HepG2 (cell line): ENCODE measurements around the gene NIPAL3. TPM values are rescaled to one million over a fixed set of nuclear protein-coding genes. Genes with fewer than 3 reads are reported as not detected.

Experiments
- ATAC-seq: fragments of 200-7000 bp; cut with Tn5 transposase; 3 replicates; pipeline ENCODE4 v1.9.1; 2020; ENCODE audit warnings: mild to moderate bottlenecking, moderate library complexity
- BruUV-seq: library from RNA; stranded (reverse); fragments of 400-500 nt; replicated peaks from 2 replicates; lab custom pipeline; 2021; lab: Mats Ljungman, UMichigan
- CTCF ChIA-PET: fragments of 300-600 bp; formaldehyde crosslinking; extraction: SDS; loops from one replicate; lab custom pipeline; 2021; ENCODE audit warnings: low total read pairs, inconsistent platforms, low intra/inter-chr PET ratio; lab: Yijun Ruan, JAX
- POLR2A ChIA-PET: fragments of 350-600 bp; sonication (Branson Sonifier 250); formaldehyde crosslinking; loops from one replicate; lab custom pipeline; 2020; ENCODE audit warnings: antibody characterized with exemption, inconsistent platforms; lab: Yijun Ruan, JAX
- DNase-seq: peaks from one replicate; pipeline ENCODE4 v3.0.0-alpha.2; 2015; ENCODE audit warnings: low spot score
- FAIRE-seq: peaks from 3 replicates; lab custom pipeline; 2011; peaks lifted over from hg19 to GRCh38; lab: Jason Lieb, UNC
- H2AFZ ChIP-seq: one replicate; pipeline ENCODE4 v1.6.1; 2011; ENCODE audit warnings: low read length, inconsistent platforms
- H3K27ac ChIP-seq: fragments of 300-600 bp; 3 replicates; pipeline ENCODE4 v1.8.0; 2011; ENCODE audit warnings: mixed run types, mild to moderate bottlenecking, mixed read lengths, low read length, inconsistent platforms; ENCODE audit not compliant: insufficient read depth; ENCODE audit errors: extremely low read length
- H3K27me3 ChIP-seq, 2 experiments: fragments of 200-600 bp in 1 of 2; 2 replicates in 1 of 2; 3 replicates in 1 of 2; pipeline versions ENCODE4 v1.6.0 to v1.8.0; 2011; ENCODE audit warnings: low read length in 2 of 2, mild to moderate bottlenecking in 2 of 2, moderate library complexity in 2 of 2, inconsistent platforms in 1 of 2; ENCODE audit not compliant: insufficient read depth in 2 of 2, control insufficient read depth in 1 of 2
- H3K36me3 ChIP-seq, 2 experiments: fragments of 200-600 bp in 1 of 2; replicated peaks in 1 of 2; 2 replicates in 1 of 2; 3 replicates in 1 of 2; pipeline versions ENCODE4 v1.5.1 to v1.8.0; 2011; ENCODE audit warnings: low read length in 2 of 2, inconsistent platforms in 1 of 2; ENCODE audit not compliant: insufficient read depth in 2 of 2, control insufficient read depth in 1 of 2
- H3K4me1 ChIP-seq: 2 replicates; pipeline ENCODE4 v1.5.1; 2012; ENCODE audit warnings: low read length, inconsistent platforms; ENCODE audit not compliant: insufficient read depth
- H3K4me2 ChIP-seq: 2 replicates; pipeline ENCODE4 v1.6.0; 2011; ENCODE audit warnings: low read depth, low read length, inconsistent platforms
- H3K4me3 ChIP-seq, 3 experiments: fragments of 200-600 bp in 1 of 3; sonication (generic), shearing (Covaris generic) in 1 of 3; replicated peaks in 1 of 3; 2 replicates each; pipeline ENCODE4 v1.5.1; 2011 to 2016; ENCODE audit warnings: low read length in 3 of 3, inconsistent platforms in 2 of 3, low read depth in 2 of 3, mild to moderate bottlenecking in 2 of 3, control low read depth in 1 of 3, mixed read lengths in 1 of 3; ENCODE audit not compliant: insufficient read depth in 1 of 3
- H3K79me2 ChIP-seq: one replicate; pipeline ENCODE4 v1.6.1; 2011; ENCODE audit warnings: low read length, inconsistent platforms; ENCODE audit not compliant: insufficient read depth
- H3K9ac ChIP-seq: 2 replicates; pipeline ENCODE4 v1.6.0; 2011; ENCODE audit warnings: mild to moderate bottlenecking, low read depth, low read length, inconsistent platforms; ENCODE audit not compliant: insufficient read depth
- H3K9me3 ChIP-seq: 2 replicates; pipeline ENCODE4 v1.5.1; 2012; ENCODE audit warnings: mild to moderate bottlenecking, low read length
- H4K20me1 ChIP-seq: 2 replicates; pipeline ENCODE4 v1.6.0; 2011; ENCODE audit warnings: inconsistent platforms, mild to moderate bottlenecking, low read length, moderate library complexity; ENCODE audit not compliant: insufficient read depth
- DR1 ChIP-seq: sonication (generic); formaldehyde crosslinking; IDR thresholded peaks from 2 replicates; pipeline ENCODE4 v1.8.0; 2021; ENCODE audit warnings: mild to moderate bottlenecking, missing genetic modification reagents, inconsistent platforms
- RFXANK ChIP-seq: IDR thresholded peaks from 2 replicates; pipeline ENCODE4 v1.6.1; 2016
- TEAD2 ChIP-seq: sonication (generic); formaldehyde crosslinking; IDR thresholded peaks from 2 replicates; pipeline ENCODE4 v1.9.0; 2021; ENCODE audit warnings: missing genetic modification reagents
- TGIF2 ChIP-seq: IDR thresholded peaks from 2 replicates; pipeline ENCODE4 v1.6.1; 2016; ENCODE audit warnings: control low read depth, missing compliant biosample characterization
- WIZ ChIP-seq: sonication (generic); formaldehyde crosslinking; IDR thresholded peaks from 2 replicates; pipeline ENCODE4 v1.5.1; 2020; ENCODE audit warnings: mild to moderate bottlenecking, missing genetic modification reagents
- ZNF12 ChIP-seq: sonication (generic); formaldehyde crosslinking; IDR thresholded peaks from 2 replicates; pipeline ENCODE4 v1.5.0; 2020; ENCODE audit warnings: missing genetic modification reagents
- ZNF790 ChIP-seq: sonication (generic); formaldehyde crosslinking; IDR thresholded peaks from 2 replicates; pipeline ENCODE4 v1.8.0; 2022; ENCODE audit warnings: missing genetic modification reagents, mild to moderate bottlenecking, borderline replicate concordance
- ZSCAN29 ChIP-seq: sonication (generic); formaldehyde crosslinking; conservative IDR thresholded peaks from 2 replicates; pipeline ENCODE4 v1.4.0; 2020; ENCODE audit warnings: mild to moderate bottlenecking, missing genetic modification reagents
- WGBS: methylation state at CpG from one replicate; pipeline ENCODE4 v1.1.6; 2017; ENCODE audit warnings: low lambda C conversion rate; 5-methylcytosine and 5-hydroxymethylcytosine counted together
- in situ Hi-C: cut with HindIII; loops from 2 replicates; pipeline ENCODE4 v1.10.0; 2017; ENCODE audit warnings: low pct_unique_long_range_greater_than_20kb; ENCODE audit not compliant: extremely low pct_ligation_motif_present
- intact Hi-C: fragments of 100-400 bp; cut with micrococcal nuclease; formaldehyde crosslinking; loops from one replicate; pipeline ENCODE4 v1.10.0; 2022; ENCODE audit not compliant: unreplicated experiment
- polyA plus RNA-seq, 8 experiments: library from polyadenylated mRNA; depleted of rRNA in 3 of 8; stranded (reverse) in 7 of 8; unstranded in 1 of 8; fragments of >200 nt; fragmentation: Illumina TruSeq in 4 of 8; extraction: Trizol in 4 of 8; gene quantifications; 2 replicates each; pipeline versions ENCODE4 v1.2.1 to v1.2.3, GENCODE V29; 2011 to 2016; ENCODE audit warnings: low read depth in 4 of 8, missing spikeins in 1 of 8, mixed read lengths in 1 of 8; ENCODE audit not compliant: insufficient read depth in 1 of 8
- total RNA-seq, 5 experiments: library from RNA; depleted of rRNA; stranded (reverse); fragments of >200 nt; fragmentation: Illumina TruSeq; extraction: Trizol; gene quantifications; 2 replicates each; pipeline ENCODE4 v1.2.3, GENCODE V29; 2016; ENCODE audit warnings: low read depth in 1 of 5
- TF ChIP-seq, protein P1 (sequence below): sonication (generic); formaldehyde crosslinking; IDR thresholded peaks from 2 replicates; pipeline ENCODE4 v1.4.0; 2020; ENCODE audit warnings: mild to moderate bottlenecking, missing genetic modification reagents, borderline replicate concordance
- TF ChIP-seq, protein P2 (sequence below): sonication (generic); formaldehyde crosslinking; IDR thresholded peaks from 2 replicates; pipeline ENCODE4 v1.4.0; 2020; ENCODE audit warnings: missing genetic modification reagents
- TF ChIP-seq, protein P3 (sequence below): sonication (generic); formaldehyde crosslinking; IDR thresholded peaks from 2 replicates; pipeline ENCODE4 v1.4.0; 2020; ENCODE audit warnings: missing genetic modification reagents, borderline replicate concordance
- TF ChIP-seq, protein P4 (sequence below): sonication (generic); formaldehyde crosslinking; IDR thresholded peaks from 2 replicates; pipeline ENCODE4 v1.5.1; 2020; ENCODE audit warnings: mild to moderate bottlenecking, missing genetic modification reagents, borderline replicate concordance

Gene NIPAL3
- total and polyA plus RNA-seq, 2 of the 13 experiments (the other 11 are each of a cell fraction or from before 2014, with no cell fraction given): 5.6 to 8.6 TPM

DNA sequence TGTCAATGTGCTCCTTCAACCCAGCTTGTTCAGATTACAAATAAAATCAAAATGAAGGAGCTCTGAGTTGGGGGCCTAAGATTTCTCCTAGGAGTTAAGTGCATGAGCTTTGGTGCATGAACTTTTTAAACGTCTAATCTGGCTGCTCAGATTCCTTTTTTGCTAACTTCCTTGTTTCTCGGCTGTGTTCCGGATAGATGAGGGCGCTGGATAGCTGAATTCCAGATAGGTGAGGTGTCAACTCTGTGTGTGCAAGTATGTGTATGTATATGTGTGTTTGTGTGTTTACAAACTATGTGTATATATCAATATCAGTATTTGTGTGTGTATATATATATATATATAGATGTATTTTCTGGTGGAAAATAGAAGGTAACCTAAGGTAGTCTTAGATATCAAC is 49.5 kb downstream of the NIPAL3 start:
- H2AFZ ChIP-seq: no peak overlapping the region
- no peaks in the 10 kb centered on the region for H3K4me1 ChIP-seq
- FAIRE-seq: no peak
- H3K4me3 ChIP-seq: no peak overlapping the region
- DNase-seq: no peak
- in situ Hi-C loops: no loop called here
- POLR2A ChIA-PET: no interaction called here
- no peaks in the 10 kb centered on the region for H4K20me1 ChIP-seq
- CTCF ChIA-PET: no interaction called here
- no peaks in the 10 kb centered on the region for H3K36me3 ChIP-seq
- BruUV-seq: no TSS peak
- H3K9me3 ChIP-seq: no peaks in the 10 kb centered on the region
- H3K27me3 ChIP-seq: no peaks in the 10 kb centered on the region
- H3K9ac ChIP-seq: no peak overlapping the region
- no peak overlapping the region for H3K27ac ChIP-seq
- 91% methylated on average over 4 of the region's 4 CpGs for WGBS
- H3K4me2 ChIP-seq: no peak overlapping the region
- no peaks in the 10 kb centered on the region for H3K79me2 ChIP-seq
- intact Hi-C loops: no loop called here
- ATAC-seq: no peak
- TF ChIP-seq, protein P1, sequence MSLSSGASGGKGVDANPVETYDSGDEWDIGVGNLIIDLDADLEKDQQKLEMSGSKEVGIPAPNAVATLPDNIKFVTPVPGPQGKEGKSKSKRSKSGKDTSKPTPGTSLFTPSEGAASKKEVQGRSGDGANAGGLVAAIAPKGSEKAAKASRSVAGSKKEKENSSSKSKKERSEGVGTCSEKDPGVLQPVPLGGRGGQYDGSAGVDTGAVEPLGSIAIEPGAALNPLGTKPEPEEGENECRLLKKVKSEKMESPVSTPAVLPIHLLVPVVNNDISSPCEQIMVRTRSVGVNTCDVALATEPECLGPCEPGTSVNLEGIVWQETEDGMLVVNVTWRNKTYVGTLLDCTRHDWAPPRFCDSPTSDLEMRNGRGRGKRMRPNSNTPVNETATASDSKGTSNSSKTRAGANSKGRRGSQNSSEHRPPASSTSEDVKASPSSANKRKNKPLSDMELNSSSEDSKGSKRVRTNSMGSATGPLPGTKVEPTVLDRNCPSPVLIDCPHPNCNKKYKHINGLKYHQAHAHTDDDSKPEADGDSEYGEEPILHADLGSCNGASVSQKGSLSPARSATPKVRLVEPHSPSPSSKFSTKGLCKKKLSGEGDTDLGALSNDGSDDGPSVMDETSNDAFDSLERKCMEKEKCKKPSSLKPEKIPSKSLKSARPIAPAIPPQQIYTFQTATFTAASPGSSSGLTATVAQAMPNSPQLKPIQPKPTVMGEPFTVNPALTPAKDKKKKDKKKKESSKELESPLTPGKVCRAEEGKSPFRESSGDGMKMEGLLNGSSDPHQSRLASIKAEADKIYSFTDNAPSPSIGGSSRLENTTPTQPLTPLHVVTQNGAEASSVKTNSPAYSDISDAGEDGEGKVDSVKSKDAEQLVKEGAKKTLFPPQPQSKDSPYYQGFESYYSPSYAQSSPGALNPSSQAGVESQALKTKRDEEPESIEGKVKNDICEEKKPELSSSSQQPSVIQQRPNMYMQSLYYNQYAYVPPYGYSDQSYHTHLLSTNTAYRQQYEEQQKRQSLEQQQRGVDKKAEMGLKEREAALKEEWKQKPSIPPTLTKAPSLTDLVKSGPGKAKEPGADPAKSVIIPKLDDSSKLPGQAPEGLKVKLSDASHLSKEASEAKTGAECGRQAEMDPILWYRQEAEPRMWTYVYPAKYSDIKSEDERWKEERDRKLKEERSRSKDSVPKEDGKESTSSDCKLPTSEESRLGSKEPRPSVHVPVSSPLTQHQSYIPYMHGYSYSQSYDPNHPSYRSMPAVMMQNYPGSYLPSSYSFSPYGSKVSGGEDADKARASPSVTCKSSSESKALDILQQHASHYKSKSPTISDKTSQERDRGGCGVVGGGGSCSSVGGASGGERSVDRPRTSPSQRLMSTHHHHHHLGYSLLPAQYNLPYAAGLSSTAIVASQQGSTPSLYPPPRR (CRISPR knock-in tag): no peak
- TF ChIP-seq ZNF12 (no peak), DR1 (CRISPR knock-in tag) (no peak), RFXANK (CRISPR knock-in tag) (no peak), ZNF790 (no peak), ZSCAN29 (CRISPR knock-in tag) (no peak), TEAD2 (no peak), WIZ (CRISPR knock-in tag) (no peak), TGIF2 (CRISPR knock-in tag) (no peak)
- TF ChIP-seq, protein P2, sequence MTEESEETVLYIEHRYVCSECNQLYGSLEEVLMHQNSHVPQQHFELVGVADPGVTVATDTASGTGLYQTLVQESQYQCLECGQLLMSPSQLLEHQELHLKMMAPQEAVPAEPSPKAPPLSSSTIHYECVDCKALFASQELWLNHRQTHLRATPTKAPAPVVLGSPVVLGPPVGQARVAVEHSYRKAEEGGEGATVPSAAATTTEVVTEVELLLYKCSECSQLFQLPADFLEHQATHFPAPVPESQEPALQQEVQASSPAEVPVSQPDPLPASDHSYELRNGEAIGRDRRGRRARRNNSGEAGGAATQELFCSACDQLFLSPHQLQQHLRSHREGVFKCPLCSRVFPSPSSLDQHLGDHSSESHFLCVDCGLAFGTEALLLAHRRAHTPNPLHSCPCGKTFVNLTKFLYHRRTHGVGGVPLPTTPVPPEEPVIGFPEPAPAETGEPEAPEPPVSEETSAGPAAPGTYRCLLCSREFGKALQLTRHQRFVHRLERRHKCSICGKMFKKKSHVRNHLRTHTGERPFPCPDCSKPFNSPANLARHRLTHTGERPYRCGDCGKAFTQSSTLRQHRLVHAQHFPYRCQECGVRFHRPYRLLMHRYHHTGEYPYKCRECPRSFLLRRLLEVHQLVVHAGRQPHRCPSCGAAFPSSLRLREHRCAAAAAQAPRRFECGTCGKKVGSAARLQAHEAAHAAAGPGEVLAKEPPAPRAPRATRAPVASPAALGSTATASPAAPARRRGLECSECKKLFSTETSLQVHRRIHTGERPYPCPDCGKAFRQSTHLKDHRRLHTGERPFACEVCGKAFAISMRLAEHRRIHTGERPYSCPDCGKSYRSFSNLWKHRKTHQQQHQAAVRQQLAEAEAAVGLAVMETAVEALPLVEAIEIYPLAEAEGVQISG (CRISPR knock-in tag): no peak
- TF ChIP-seq, protein P3, sequence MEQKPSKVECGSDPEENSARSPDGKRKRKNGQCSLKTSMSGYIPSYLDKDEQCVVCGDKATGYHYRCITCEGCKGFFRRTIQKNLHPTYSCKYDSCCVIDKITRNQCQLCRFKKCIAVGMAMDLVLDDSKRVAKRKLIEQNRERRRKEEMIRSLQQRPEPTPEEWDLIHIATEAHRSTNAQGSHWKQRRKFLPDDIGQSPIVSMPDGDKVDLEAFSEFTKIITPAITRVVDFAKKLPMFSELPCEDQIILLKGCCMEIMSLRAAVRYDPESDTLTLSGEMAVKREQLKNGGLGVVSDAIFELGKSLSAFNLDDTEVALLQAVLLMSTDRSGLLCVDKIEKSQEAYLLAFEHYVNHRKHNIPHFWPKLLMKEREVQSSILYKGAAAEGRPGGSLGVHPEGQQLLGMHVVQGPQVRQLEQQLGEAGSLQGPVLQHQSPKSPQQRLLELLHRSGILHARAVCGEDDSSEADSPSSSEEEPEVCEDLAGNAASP (CRISPR knock-in tag): no peak
- TF ChIP-seq, protein P4, sequence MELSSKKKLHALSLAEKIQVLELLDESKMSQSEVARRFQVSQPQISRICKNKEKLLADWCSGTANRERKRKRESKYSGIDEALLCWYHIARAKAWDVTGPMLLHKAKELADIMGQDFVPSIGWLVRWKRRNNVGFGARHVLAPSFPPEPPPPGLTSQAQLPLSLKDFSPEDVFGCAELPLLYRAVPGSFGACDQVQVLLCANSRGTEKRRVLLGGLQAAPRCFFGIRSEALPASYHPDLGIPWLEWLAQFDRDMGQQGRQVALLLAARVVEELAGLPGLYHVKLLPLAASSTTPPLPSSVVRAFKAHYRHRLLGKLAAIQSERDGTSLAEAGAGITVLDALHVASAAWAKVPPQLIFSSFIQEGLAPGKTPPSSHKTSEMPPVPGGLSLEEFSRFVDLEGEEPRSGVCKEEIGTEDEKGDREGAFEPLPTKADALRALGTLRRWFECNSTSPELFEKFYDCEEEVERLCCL (CRISPR knock-in tag): no peak
